HFF-Myc (cell line): Measurements from ENCODE around the gene POMT1.
A peak's percentile ranks its signal among the peaks of the same experiment; 100 is the strongest.

Experiments used
- DNase-seq: peaks from one replicate; pipeline ENCODE4 v3.0.0-alpha.2; 2011; ENCODE audit warnings: low read depth; ENCODE audit errors: extremely low read depth
- H3K4me3 ChIP-seq: replicated peaks from 2 replicates; pipeline ENCODE4 v1.5.1; 2011; ENCODE audit warnings: low read depth, mild to moderate bottlenecking, control low read depth, low read length
- TF ChIP-seq, protein P1 (sequence below): IDR thresholded peaks from 2 replicates; pipeline ENCODE4 v1.5.1; 2012; ENCODE audit warnings: mild to moderate bottlenecking, low read depth, low read length, control low read depth; ENCODE audit errors: missing control alignments

Gene POMT1

DNA sequence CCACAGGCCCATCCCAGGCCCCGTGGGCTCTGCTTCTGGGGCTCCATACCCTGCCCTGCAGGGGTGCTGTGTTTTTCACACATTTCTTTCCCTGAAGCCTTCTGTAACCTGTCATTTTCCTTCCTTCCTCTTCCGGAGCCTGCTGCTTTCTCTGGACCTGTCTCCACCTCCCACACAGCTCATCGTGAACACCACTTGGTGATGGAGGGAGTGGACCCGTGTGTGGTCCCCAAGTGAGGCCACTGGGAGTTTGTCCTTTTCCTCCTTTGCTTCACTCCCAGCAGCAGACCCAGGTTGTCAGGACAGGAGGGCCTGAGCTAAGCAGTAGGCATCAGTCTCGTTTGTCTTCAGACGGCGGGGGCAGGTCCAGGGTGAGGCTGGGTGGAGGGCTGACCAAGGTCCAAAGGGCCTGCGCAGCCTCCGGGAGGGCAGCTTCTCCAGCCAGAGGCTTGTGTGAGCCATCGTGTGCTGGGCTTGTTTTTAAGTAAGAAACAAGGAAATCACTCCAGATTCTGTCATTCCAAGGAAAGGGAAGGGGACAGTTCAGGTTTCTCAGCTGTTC lies 5.8 kb upstream of the POMT1 start:
- TF ChIP-seq, protein P1, sequence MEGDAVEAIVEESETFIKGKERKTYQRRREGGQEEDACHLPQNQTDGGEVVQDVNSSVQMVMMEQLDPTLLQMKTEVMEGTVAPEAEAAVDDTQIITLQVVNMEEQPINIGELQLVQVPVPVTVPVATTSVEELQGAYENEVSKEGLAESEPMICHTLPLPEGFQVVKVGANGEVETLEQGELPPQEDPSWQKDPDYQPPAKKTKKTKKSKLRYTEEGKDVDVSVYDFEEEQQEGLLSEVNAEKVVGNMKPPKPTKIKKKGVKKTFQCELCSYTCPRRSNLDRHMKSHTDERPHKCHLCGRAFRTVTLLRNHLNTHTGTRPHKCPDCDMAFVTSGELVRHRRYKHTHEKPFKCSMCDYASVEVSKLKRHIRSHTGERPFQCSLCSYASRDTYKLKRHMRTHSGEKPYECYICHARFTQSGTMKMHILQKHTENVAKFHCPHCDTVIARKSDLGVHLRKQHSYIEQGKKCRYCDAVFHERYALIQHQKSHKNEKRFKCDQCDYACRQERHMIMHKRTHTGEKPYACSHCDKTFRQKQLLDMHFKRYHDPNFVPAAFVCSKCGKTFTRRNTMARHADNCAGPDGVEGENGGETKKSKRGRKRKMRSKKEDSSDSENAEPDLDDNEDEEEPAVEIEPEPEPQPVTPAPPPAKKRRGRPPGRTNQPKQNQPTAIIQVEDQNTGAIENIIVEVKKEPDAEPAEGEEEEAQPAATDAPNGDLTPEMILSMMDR: no peak
- no peak for DNase-seq
- no peak overlapping the region for H3K4me3 ChIP-seq

DNA sequence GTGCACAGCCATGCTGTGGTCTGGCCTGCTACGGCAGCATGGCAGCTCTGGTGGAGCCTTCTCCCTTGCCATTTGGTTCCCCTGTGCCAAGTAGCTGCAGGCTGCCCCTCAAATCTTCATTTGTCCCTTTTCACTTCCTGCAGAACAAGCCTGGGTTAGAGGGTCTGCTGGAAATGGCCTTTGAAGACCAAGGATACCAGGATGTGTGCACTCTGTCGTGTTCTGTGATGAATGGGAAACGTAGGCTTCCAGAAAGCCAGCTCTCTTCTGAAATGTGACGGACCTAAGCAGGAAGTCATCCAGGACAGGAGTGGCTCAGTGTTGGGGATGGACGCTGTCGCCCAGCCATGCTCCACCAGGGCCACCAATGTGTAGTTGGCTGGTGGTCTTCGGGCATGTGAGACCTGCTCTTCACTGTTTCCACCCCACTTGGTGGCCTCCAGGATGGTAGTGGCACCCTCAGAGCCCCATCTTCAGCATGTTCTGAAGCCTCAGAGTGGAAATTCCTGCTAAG lies 3.4 kb upstream of the POMT1 start:
- TF ChIP-seq, protein P1: no peak
- H3K4me3 ChIP-seq: no peak overlapping the region
- DNase-seq: no peak

GRCh38 chr9:131500377-131500776 lies 2.3 kb upstream of the POMT1 start:
- no peak overlapping the region for H3K4me3 ChIP-seq
- no peak for DNase-seq
- TF ChIP-seq, protein P1: no peak

- TF ChIP-seq, protein P1: no peak
- DNase-seq: no peak
Measured at GRCh38 chr9:131500939-131501541, 1.7 kb upstream of the POMT1 start.

GRCh38 chr9:131503626-131504465 lies 1.1 kb downstream of the POMT1 start:
- TF ChIP-seq, protein P1: no peak

More at GRCh38 chr9:131500939-131501541, 1.7 kb upstream of the POMT1 start:
- H3K4me3 ChIP-seq: no peak overlapping the region

GRCh38 chr9:131505012-131505411 lies 2.3 kb downstream of the POMT1 start:
- no peak for DNase-seq
- no peak overlapping the region for H3K4me3 ChIP-seq
- TF ChIP-seq, protein P1: no peak

More at GRCh38 chr9:131503626-131504465, 1.1 kb downstream of the POMT1 start:
- no peak for DNase-seq
- H3K4me3 ChIP-seq: peak overlapping the region; percentile 76
